NT2/D1 (cell line): ENCODE measurements around the gene PNRC2.
"Not testable (repeated sequence)": the region's sequence is repeated elsewhere in the genome, so short reads cannot be mapped to it uniquely, and the experiment has no call there.

ENCODE experiments used
- DNase-seq: peaks from one replicate; pipeline ENCODE4 v3.0.0-alpha.2; 2011; ENCODE audit warnings: low read depth, low spot score
- H3K27me3 ChIP-seq: 2 replicates; pipeline ENCODE4 v1.6.0; 2011; ENCODE audit warnings: mild to moderate bottlenecking; ENCODE audit not compliant: insufficient read length, insufficient read depth
- H3K36me3 ChIP-seq: 2 replicates; pipeline ENCODE4 v1.6.1; 2011; ENCODE audit warnings: mild to moderate bottlenecking, low read length, mixed read lengths; ENCODE audit not compliant: insufficient read depth, insufficient read length
- H3K4me1 ChIP-seq: 2 replicates; pipeline ENCODE4 v1.5.1; 2011; ENCODE audit not compliant: insufficient read depth, insufficient read length
- H3K4me3 ChIP-seq: 2 replicates; pipeline ENCODE4 v1.5.1; 2011; ENCODE audit warnings: low read depth; ENCODE audit not compliant: insufficient read length
- H3K9ac ChIP-seq: 2 replicates; pipeline ENCODE4 v1.6.0; 2011; ENCODE audit warnings: low read depth; ENCODE audit not compliant: insufficient read length
- H3K9me3 ChIP-seq: 2 replicates; pipeline ENCODE4 v1.5.1; 2011; ENCODE audit warnings: mild to moderate bottlenecking, low read length; ENCODE audit not compliant: insufficient read depth
- SUZ12 ChIP-seq: IDR thresholded peaks from 2 replicates; pipeline ENCODE4 v1.6.1; 2011; ENCODE audit not compliant: insufficient read length, insufficient read depth; ENCODE audit errors: extremely low read depth
- YY1 ChIP-seq: IDR thresholded peaks from 2 replicates; pipeline ENCODE4 v1.6.1; 2011; ENCODE audit not compliant: insufficient read length, insufficient read depth
- ZNF274 ChIP-seq: IDR thresholded peaks from 2 replicates; pipeline ENCODE4 v1.6.1; 2011; ENCODE audit warnings: mild to moderate bottlenecking, low read depth, low read length

The PNRC2 gene

GRCh38 chr1:23999156-23999671 is 39.6 kb downstream of the PNRC2 start:
- no peak for DNase-seq
- Histone ChIP-seq H3K27me3 (no peaks in the 10 kb centered on the region), H3K4me3 (no peak overlapping the region), H3K9me3 (no peaks in the 10 kb centered on the region; the same call in 1 of the 2 replicates), H3K4me1 (no peaks in the 10 kb centered on the region), H3K36me3 (no peaks in the 10 kb centered on the region), H3K9ac (no peak overlapping the region)
- TF ChIP-seq ZNF274 (no peak), SUZ12 (no peak), YY1 (no peak)

DNA sequence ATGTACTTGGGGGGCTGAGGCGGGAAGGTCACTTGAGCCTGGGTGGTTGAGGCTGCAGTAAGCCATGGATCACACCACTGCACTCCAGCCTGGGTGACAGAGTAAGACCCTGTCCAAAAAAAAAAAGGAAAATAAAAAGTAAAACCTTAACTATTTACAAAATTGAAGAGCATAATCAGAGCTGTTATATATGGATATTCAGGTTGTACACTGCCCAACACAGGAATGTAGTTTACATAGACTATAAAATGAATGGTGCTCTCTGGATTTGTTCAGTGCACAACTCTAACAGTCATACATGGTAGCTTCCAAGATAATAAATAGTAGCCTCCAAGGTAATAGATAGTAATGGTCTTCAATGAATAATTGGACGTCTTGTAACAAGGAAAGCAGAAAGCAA is 43.1 kb downstream of the PNRC2 start:
- no peaks in the 10 kb centered on the region for H3K4me1 ChIP-seq
- H3K36me3 ChIP-seq: no peaks in the 10 kb centered on the region
- TF ChIP-seq SUZ12 (no peak), YY1 (no peak), ZNF274 (no peak)
- H3K4me3 ChIP-seq: no peak overlapping the region
- no peak for DNase-seq
- H3K9me3 ChIP-seq: no peaks in the 10 kb centered on the region
- H3K27me3 ChIP-seq: no peaks in the 10 kb centered on the region
- no peak overlapping the region for H3K9ac ChIP-seq

GRCh38 chr1:24003331-24003972 is 43.8 kb downstream of the PNRC2 start:
- DNase-seq: peak; percentile 97
- no peaks in the 10 kb centered on the region for H3K27me3 ChIP-seq
- H3K4me1 ChIP-seq: no peaks in the 10 kb centered on the region
- no peaks in the 10 kb centered on the region for H3K9me3 ChIP-seq
- no peak overlapping the region for H3K4me3 ChIP-seq
- no peaks in the 10 kb centered on the region for H3K36me3 ChIP-seq
- peak overlapping the region; percentile 23 for H3K9ac ChIP-seq
- no peak for TF ChIP-seq YY1
- TF ChIP-seq SUZ12: no peak
- no peak for TF ChIP-seq ZNF274

GRCh38 chr1:24004132-24004531 is 44.5 kb downstream of the PNRC2 start:
- TF ChIP-seq SUZ12 (no peak), YY1 (no peak), ZNF274 (no peak)
- H3K4me1 ChIP-seq: no peaks in the 10 kb centered on the region
- no peak overlapping the region for H3K4me3 ChIP-seq
- H3K9me3 ChIP-seq: no peaks in the 10 kb centered on the region
- peak overlapping the region; percentile 23 for H3K9ac ChIP-seq
- no peaks in the 10 kb centered on the region for H3K36me3 ChIP-seq
- H3K27me3 ChIP-seq: no peaks in the 10 kb centered on the region
- DNase-seq: no peak

- Histone ChIP-seq H3K9ac (no peak overlapping the region), H3K27me3 (no peaks in the 10 kb centered on the region), H3K36me3 (no peaks in the 10 kb centered on the region), H3K4me1 (no peaks in the 10 kb centered on the region), H3K9me3 (no peaks in the 10 kb centered on the region), H3K4me3 (no peak overlapping the region)
- DNase-seq: no peak
- no peak for TF ChIP-seq SUZ12
- no peak for TF ChIP-seq ZNF274
- no peak for TF ChIP-seq YY1
Observed at GRCh38 chr1:24005163-24005562, 45.5 kb downstream of the PNRC2 start.

- DNase-seq: no peak
- Histone ChIP-seq H3K4me3 (no peak overlapping the region), H3K4me1 (peaks cover 2% of the 10 kb centered on the region), H3K9me3 (no peaks in the 10 kb centered on the region), H3K36me3 (no peaks in the 10 kb centered on the region), H3K9ac (no peak overlapping the region), H3K27me3 (no peaks in the 10 kb centered on the region)
- TF ChIP-seq SUZ12: no peak
- no peak for TF ChIP-seq YY1
- TF ChIP-seq ZNF274: no peak
Observed at GRCh38 chr1:24007079-24007478, 47.5 kb downstream of the PNRC2 start.

DNA sequence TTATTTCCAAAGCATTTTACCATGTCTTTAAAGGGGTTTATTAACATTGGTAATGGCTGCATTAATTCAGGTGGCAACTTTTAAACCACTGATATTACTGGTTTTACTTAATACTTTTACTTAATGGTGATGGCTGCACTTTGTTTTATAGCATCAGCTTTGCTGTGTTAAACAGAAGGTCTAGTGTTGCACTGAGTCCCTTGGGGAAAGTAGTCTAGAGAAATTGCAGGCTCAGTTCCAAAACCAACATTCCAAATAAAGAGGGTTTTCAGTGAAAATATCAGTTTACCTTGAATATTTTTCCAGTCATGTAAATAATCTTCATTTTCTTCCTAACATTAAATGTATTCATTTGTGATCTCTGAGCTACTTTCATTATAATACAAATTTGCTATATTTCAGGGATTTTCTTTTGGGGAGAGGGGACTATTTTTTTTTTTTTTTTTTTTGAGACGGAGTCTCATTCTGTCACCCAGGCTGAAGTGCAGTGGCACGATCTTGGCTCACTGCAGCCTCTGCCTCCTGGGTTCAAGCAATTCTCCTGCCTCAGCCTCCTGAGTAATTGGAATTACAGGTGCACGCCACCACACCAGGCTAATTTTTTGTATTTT is 49.1 kb downstream of the PNRC2 start:
- H3K27me3 ChIP-seq, DNase-seq, H3K9ac ChIP-seq, H3K36me3 ChIP-seq, H3K4me3 ChIP-seq, H3K4me1 ChIP-seq, H3K9me3 ChIP-seq: not testable (repeated sequence)
